ENCODE results near the gene KCTD8.

Gene KCTD8

DNA sequence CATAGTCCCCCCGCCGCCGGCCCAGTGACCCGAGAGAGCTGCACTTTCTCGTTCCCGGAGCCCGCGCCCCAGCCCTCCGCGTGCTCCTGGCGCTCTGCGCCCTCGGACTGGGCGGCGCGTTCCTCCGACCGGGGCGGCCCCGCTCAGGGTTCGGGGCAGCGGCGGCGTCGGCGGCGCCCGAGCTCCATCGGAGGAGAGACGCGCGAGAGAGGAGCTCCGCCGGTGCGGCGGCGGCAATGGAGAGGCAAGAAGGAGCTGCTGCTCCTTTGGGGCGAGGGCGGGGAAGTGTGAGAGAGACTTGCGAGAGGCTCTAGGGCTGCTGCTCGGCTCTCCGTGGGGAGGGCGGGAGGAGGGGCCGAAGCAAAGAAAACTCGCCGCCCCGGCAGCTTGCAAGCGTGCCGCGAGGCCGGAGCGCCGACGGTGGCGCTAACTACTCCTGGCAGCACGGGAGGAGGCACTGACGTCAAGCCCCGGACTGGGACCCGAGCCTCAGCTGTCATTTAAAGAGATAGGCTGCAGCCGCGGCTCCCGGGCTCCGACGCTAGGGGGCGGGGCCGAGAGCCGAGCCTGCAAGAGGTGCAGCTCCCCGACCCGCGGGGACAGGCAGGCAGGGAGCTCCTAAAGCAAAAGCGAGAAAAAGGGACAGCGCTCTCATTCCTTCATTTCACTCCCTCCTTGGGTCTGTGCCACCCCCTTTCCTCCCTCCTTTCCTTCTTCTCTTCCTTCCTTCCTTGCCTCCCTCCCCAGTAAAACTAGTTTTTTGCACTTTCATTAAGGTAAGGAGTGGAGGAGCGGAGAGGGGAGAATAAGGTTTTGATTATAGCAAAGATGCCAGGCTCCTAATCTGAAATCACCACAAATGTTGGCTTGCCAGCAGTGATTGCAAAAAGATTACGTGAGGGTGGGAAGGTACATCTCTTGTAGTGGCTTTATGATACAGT is at the start of gene KCTD8:
Gene KCTD8, minus strand, starts transcription at position 289 of the 941 bp plus-strand sequence.
- peak in 1 of 2 donors; percentile 15 for DNase-seq (ENCODE audit: low read depth in 2 of 2)

DNA sequence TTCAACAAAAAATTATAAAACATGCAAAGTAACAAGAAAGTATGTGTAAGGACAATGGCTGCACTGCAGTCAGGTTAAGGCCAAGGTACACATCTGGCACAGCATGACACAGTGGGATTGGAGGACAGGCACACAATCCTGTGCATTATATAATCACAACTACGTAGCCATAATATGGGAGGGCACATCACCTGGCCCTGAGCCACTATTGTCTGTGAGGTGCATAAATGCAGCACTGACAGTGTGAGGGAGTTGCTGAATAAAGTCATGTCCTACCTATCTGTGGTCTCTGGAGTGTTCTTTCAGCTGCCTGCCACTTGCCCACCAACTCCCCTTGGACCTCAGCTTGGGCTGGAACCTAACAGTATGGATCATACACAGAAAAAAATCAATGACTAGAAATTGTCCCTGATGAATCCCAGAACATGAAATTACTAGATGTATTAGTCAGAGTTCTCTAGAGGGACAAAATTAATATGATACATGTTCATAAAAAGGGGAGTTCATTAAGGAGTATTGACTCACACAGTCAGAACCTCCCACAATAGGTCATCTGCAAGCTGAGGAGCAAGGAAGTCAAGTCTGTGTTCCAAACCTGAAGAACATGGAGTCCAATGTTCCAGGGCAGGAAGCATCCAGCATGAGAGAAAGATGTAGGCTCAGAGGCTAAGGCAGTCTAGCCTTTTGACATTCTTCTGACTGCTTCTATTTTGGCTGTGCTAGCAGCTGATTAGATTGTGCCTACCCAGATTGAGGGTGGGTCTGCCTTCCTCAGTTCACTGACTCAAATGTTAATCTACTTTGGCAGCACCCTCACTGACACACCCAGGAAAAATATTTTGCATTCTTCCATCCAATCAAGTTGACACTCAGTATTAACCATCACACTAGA is 46.4 kb upstream of the KCTD8 start:
- no peak for DNase-seq (ENCODE audit: low read depth in 2 of 2)

DNA sequence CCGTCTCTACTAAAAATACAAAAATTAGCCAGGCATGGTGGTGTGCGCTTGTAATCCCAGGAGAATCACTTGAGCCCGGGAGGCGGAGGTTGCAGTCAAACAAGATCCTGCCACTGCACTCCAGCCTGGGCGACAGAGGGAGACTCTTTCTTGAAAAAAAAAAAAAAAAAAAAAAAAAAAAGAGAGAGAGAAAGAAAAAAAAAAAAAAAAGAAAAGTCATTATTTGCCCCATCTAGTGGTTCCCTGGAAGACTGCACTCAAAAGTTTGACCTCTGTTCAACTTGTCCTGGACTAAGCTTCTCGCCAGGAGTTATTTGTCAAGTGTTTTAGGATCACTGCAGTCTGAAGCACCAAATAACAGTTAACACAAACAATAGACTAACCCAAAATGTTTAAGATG is 45.3 kb upstream of the KCTD8 start:
- no peak for DNase-seq (ENCODE audit: low read depth in 2 of 2)

DNA sequence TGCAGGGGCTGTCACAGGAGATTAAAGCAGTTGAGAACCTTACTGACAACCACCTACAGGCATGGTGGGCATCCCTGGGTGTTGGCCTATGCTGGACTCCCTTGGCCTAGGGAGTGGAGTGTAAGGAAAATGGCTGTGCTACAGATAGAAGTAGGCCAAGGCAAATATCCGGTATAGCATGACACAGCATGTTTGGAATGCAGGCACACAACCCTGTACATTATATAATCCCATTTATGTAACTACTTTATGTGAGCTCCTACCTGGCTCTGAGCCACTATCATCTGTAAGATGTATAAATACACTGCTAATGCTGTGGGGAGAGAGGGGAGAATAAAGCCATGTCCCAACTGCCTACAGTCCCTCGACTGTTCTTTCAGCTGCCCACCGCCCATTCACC is 38.7 kb upstream of the KCTD8 start:
- no peak for DNase-seq (ENCODE audit: low read depth in 2 of 2)

DNA sequence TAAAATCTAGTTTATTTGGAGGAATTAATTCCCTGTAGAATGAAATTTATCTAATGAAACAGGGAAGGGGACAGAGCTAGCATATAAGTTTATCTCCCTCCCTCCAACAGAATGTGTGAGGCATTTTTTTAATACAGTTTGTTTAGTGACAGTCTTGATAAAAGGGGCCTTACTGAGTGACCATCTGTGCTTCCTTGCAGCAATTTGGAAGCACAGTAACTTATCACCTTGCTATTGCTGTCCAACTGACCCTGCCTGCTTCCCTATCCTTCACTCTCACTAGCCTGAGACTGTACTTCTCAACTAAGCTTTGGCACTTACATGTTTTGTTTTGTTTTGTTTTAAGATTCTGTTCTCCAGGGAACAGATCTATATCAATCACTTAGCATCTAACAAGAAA is 31.1 kb upstream of the KCTD8 start:
- no peak for DNase-seq (ENCODE audit: low read depth in 2 of 2)

DNA sequence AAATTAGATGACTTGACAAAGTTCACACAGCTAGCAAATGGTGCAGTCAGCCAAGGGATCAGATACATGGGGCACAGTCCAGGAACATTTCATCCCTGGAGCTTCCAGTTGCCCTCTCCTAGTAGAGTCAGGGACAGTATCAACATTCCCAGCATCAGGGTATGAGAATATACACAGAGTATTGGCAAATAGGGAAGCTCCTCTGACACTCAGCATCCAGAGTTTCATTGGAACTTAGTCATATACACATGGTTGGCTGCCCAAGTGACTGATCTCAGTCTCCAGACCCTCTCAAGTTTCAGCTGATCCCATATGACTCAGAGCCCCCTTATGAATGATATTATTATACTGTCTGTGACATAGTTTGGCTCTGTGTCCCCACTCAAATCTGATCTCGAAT is 13.7 kb upstream of the KCTD8 start:
- DNase-seq (ENCODE audit: low read depth in 2 of 2), result no peak

DNA sequence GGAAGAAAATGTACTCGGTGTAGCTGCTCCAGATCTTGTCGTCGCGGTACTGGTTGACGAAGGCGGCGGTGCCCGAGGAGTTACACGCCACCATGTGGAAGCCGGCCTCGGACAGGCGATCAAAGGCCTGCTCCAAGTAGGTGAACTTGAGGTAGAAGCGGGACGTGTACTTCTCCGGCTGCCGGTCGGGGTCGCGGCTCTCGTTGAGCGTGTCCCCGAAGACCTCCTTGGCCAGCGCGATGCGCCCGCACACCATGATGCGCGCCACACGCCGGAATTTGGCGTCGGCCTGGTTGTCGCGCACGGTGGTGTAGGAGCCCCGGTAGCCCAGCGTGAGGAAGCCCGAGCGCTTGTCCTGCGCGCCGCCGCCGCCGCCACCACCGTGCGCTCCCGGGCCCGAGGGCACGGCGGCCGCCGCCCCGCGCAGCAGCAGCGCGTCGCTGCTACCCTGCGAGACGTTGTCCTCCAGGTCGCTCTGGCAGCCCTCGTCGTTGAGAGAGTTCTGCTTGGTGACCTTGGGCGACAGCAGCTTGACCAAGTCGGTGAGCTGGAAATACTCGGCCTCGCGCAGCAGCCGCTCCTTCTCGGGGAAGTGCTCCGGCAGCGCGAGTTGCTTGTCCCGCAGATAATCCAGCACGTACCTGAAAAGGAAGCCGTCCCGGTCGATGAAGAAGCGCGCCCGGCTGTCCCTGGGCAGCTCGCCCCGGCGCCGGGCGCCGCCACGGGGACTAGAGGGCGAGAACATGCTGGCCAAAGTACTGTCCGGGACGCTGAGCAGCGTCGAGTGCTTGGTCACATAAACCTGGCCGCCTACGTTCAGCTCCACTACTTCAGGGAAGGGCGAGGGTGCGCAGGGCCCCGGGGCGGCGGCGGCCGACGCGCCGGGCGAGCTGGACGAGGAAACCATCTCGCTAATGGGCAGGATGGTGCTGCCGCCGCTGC is 775 bp downstream of the KCTD8 start:
- no peak for DNase-seq (ENCODE audit: low read depth in 2 of 2)

DNA sequence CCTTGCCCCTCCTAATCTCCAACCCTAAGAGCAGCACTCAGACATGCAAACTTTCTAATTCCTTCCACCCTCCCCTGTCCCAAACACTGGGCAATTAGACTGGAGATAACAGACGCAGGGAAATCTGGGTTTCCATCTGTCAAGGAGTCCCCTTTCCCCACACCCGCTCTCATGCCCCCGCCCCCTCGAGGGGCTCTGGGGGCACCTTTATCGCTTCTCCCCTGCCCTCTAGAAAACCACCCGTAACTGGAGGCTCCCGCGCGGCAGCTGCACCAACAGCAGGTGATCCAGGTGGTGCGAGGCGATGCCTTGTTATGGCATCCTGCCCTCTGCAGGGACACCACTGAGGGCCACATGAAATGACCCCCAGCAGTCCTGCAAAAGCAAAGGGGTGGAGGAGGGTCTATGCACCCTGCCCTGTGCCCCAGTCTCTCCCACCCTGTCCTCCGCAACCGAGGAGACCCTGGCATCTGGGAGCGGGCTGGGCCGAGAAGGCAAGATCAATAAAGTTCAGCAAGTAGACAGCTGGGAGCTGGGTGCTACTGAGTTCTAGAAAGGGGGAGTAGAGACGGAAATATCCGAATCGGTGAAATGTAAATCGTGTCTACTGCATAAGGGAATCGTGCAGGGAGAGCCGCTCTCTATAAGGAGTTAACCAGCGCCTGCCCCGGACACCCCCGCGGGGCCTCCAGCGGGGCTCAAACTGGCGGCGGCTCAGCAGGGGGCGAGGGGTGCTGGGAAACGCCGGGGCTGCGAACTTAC is 1.6 kb downstream of the KCTD8 start:
- no peak for DNase-seq (ENCODE audit: low read depth in 2 of 2)

DNA sequence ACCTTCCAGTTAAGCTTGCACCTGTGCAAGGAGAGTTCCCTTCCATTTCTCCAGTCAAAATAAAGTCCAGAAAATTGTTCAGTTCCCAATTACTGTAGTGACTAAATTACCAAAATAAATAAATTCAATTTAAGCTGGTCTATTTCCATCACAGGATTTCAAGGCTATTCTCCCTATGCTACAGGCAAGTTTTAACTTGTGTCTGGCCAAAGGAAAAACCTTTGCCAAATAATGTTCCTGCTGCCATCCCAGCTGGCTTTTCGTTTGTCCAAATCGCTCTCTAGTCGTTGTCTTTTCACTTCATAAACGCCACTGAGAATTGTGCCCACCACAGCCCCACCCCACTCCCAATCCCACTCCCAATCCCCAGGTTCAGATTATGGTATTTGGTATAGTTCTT is 2.4 kb downstream of the KCTD8 start:
- DNase-seq (ENCODE audit: low read depth in 2 of 2), result no peak

DNA sequence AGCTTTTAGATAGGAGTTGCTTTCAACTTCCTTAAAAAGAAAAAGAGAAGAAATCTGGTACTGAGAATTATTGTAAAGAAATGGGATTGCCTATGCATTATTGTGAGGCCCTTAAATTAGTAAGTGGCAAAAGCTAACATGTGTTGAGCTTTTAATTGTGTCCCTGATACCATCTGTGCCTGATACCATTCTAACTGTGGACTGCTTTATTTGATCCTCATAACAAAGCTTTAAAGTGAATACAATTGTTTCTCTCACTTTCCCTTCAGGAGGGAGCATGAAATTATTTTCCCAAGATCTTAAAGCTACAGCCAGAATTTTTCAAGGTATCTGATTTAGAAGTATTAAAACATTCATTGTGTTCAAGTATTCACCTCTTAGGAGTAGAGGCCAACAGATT is 9.9 kb downstream of the KCTD8 start:
- no peak for DNase-seq (ENCODE audit: low read depth in 2 of 2)

DNA sequence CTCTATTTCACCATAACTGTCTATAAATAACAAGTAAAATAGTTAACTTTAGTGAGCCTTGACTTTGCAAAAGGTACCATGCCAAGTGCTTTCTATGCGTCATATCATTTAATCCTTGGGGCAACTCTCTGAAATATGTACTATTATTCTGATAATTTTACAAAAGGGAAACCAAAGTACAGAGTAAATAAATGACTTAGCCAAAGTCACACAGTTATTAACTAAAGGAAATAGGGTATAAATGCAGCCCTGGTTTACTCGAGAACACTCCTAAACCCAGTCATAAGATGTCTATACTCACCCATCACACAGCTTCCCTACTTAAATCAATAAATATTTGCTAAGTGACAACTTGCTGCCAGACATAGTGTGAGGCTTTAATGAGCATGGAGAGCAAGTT is 14.4 kb downstream of the KCTD8 start:
- no peak for DNase-seq (ENCODE audit: low read depth in 2 of 2)

DNA sequence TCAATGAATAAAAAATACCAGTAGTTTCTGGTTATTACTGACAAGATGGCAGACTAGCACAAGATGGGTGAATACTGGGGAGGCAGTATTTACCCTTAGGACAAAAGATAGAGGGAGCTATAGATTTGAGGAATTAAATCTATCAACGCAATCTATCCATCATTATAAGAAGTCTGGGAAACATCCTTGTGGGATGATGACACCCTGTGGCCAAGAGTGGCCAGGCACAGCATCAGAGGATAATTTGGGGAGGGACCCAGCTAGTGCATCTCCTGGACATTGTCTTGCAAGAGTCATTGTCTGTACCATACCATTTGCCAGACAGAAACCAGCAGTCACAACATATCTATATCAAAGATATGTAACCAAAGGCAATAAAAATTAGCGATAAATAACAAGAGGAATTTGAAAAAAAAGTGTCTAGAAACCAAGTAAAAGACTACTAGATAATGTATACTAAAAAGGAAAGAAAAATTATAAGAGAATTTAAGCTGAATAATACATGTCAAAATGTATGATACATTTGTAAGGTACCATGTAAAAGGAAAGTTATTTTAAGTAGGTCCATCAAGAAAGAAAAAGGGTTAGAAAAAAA is 22.9 kb downstream of the KCTD8 start:
- no peak for DNase-seq (ENCODE audit: low read depth in 2 of 2)

DNA sequence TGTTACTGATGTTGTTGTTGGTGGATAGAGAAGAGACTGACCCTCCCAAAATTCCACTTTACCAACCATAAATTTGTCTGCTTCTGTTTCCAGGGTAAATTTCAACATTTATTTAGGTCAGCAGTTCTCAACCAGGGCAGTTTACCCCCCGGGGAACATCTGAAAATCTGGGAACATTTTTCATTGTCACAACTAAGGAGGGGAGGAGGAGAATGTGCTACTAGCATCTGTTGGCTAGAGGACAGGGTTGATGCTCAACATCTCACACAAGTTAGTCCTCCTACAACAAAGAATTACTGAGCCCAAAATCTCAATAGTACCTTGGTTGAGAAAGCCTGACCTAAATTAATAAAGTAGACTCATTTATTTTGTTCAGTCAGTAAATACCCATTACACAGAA is 25.7 kb downstream of the KCTD8 start:
- DNase-seq (ENCODE audit: low read depth in 2 of 2), result no peak

DNA sequence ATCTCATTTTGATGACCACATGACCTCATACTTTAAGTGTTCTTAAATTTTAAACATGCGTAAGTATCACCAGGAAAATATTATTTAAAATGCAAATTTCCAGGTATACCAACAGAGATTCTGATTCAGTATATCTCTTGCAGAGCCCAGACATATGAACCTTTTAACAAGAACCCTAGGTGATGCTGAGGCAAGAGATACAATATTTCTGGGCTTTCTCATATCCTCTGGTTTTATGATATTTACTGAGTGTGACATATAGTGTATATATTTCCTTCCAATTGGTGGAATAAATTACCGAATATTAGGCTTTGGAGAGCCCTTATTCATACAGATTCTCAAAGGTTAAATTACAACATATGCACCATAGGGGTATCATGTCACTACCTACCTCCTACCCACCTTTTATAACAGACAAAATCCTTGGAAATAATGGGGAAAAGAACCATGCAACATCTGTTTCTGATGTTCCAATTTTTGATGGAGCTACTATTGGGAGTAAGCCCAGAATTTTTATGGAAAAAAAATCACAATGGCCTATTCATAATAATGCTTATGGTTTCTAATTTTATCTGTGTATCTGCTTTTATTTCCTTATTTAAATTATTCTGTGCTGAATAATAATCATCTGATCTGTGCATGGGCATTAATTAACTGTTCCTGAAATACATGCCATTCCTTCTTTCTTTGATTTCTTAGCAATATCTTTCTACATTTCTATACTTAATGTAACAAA is 27.1 kb downstream of the KCTD8 start:
- DNase-seq (ENCODE audit: low read depth in 2 of 2), result no peak

DNA sequence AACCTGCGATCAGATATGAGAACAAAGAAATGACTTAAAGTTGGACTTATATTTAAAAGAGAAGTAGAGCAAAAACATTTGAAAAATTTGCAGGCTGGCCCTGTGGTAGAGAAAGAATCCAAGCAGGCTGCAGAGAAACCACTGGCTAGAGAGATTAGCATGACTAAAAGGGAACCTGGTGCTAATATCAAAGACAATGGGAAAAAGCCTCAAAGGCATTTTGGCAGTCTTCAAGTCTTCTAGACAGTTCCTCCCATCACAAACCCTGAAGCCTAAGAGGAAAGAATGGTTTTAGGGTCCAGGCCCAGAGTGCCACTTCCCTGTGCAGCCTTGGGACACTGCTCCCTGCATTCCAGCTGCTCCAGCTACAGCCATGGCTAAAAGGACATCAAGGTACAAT is 33.4 kb downstream of the KCTD8 start:
- DNase-seq (ENCODE audit: low read depth in 2 of 2), result no peak

DNA sequence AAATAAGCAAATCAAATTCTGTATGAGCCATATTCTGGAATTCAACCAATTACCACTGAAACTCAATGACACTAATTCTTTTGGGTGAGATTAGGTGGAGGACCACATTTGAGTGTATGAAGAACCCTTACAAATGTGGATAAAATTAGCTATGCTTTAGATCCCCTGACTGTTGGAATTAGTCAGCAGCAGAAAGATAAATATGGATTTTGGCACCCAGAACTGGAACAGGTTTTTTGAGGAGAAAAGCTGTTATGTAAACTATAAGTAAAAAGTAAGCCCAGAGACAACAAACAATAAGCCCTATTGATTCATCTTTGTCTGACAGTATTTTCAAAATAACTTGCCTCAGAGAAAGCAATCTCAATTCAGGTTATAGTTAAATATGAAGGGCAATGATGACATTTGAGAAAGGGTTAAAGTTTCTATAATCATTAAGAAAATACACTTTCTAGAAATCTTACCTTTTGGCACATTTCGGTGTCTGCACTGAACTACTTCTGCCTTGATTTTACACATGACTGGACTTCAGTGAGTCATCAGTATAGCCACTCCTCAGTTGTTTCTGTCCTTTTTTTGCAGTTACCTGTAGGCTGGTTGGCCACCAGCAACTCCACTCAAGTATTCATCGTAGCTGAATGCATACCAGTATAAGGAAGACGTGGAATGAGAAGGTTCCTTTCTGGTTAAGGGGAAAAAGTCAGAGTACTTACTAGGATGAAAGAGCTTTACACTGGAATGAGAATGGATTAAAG is 80.0 kb downstream of the KCTD8 start:
- no peak for DNase-seq (ENCODE audit: low read depth in 2 of 2)

DNA sequence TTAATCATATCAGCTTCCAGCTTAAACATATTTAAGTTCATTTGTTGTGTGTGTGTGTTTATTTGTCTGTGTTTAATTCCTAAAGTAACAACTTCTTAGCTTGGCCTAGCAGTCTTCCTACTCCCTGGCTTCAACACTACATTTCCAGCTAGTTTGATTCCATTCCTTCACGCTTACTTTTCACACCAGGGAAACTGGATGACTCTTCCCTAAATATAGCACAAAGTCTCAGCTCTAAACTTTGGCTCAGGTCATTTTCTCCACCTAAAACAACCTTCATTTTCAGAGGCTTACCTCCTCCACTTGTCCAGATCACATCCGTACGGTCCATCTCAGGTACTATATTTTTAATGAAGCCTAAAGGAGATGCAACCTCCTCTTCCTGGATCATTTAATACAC is 94.4 kb downstream of the KCTD8 start:
- no peak for DNase-seq (ENCODE audit: low read depth in 2 of 2)

DNA sequence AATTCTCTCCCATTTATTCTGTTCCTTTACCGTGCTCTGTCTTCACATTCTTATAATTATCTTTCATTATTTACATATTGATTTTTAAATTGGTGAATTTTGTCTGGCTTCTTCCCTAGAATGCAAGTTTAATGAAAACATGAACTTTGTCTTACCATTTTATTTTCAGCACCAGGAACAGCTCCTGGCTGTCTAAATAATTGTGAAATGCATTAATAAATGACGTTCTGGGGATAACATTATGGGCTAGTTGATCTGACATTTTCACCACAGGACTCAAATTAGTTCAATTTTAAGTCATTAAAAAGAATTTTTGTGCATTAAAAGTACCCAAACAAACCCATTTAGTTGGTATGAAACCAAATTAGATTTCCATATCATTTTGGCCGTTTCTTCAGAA is 97.5 kb downstream of the KCTD8 start:
- DNase-seq (ENCODE audit: low read depth in 2 of 2), result no peak

DNA sequence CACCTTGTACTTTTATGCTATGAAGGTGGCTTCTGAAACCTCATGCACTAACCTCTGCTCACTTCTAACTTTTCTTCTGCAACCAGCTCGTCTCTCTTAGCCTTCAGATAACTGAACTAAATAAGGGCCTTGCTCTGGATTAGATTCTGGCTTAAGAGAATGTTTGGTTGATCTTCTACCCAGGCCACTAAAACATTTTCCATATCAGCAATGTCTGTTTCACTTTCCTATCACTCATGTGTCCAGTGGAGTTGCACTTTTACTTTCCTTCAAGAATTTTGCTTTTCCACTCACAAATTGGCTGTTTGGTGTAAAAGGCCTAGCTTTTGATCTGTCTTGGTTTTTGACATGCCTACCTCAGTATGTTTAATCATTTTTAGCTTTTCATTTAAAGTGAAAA is 105.8 kb downstream of the KCTD8 start:
- no peak for DNase-seq (ENCODE audit: low read depth in 2 of 2)
